HG03066 (cell line): ENCODE results near the gene RPN2.

Experiments used
- ATAC-seq: cut with Tn5 transposase; IDR thresholded peaks from one replicate; pipeline ENCODE4 v1.9.1; 2021; ENCODE audit warnings: low read depth; ENCODE audit not compliant: unreplicated experiment

RPN2 gene

GRCh38 chr20:37179683-37180524 is 774 bp downstream of the RPN2 start:
- ATAC-seq: no peak

DNA sequence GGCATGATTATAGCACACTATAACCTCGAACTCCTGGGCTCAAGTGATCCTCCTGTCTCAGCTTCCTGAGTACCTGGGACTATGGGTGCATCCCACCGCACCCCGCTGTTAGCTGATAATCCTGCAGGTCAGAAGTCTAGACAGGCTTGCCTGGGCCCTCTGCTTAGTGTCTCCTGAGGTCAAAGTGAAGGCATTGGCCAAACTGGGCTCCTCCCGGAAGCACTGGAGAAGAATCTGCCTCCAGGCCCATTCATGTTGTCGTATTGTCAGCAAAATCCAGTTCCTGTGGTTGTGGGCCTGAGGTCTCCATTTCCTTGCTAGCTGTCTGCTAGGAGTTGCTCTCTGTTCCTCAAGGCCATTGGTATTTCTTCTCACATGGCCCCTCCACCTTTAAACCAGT is 6.6 kb downstream of the RPN2 start:
- no peak for ATAC-seq

GRCh38 chr20:37188787-37189186 is 9.7 kb downstream of the RPN2 start:
- ATAC-seq: no peak

DNA sequence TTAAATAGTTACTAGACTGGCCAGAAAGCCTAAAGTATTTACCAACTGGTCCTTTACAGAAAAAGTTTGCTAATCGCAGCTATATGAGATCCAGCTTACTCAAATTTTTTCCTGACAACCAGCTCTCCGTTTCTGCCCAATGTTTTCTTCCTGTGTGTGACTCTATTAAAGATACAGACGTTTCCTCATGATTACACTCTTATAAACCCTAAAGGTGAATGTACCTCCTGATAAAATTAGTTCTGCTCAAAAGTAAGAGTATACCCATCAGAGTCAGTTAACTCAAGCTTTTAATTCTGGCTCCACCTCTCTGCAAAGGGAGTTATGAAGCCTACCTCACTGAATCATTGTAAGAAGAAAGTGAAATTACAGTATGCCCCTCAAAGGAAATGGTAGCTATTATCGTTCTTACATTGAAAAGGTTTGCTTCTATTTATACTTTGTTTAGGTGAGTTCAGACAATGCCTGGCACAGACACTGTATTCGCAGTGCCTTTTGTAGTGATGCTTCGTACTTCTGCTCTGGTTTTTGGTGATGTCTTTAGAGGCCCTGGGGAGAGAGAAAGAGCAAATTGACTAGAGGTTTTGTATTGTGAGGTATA is 10.4 kb downstream of the RPN2 start:
- ATAC-seq: no peak

DNA sequence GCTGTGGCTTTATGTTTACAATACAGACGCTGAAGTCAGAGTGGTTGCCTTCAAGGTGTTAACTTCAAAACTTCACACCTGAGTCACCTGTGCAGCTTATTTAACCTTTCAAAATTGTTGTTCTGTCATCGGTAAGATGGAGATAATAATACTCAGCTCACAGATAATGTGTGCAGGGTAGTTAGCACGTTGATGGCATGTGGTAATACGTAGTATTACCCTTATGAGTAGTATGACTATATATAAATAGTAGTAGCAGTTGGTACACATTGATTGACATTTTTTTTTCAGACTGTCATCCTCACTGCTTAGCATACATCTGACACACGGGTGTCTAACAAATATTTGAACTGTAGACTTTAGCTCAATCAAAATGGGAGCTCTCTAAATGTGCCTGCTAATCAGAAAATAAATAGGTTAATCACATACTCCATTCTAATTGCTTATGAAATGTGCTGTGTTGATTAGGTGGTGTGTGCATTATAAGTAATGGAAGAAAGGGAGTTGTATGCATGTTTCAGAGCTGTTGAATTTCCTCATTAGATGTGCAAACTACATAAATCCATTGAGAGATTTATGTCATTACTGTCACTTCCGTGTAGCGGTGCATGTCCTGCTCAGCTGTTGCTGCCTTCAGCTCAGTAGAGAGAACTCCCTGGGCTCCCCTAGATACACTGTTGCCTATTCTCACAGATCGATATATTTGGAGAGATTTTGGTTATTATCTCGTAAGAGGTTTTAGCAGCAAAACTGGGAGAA is 11.4 kb downstream of the RPN2 start:
- ATAC-seq: no peak

GRCh38 chr20:37192137-37192854 is 13.2 kb downstream of the RPN2 start:
- no peak for ATAC-seq

DNA sequence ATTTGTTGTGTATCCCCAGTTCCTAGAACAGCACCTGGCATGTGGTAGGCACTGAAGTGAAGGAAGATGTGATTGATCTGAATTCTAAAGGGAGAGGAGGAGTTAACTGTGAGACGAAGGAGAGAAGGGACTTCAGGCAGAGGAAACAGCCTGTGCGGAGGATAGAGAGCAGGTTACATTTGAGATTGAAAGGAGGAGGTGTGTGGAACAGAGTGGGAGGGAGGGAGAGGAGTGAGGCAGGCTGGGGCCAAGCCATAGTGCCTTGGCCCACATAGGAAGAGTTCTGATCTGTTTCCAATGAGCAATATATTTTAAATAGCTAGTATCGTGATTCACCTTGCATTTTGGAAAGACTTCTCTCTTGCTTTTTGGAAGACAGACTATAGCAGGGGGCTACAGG is 14.1 kb downstream of the RPN2 start:
- no peak for ATAC-seq

GRCh38 chr20:37193821-37194220 is 14.7 kb downstream of the RPN2 start:
- ATAC-seq: no peak

DNA sequence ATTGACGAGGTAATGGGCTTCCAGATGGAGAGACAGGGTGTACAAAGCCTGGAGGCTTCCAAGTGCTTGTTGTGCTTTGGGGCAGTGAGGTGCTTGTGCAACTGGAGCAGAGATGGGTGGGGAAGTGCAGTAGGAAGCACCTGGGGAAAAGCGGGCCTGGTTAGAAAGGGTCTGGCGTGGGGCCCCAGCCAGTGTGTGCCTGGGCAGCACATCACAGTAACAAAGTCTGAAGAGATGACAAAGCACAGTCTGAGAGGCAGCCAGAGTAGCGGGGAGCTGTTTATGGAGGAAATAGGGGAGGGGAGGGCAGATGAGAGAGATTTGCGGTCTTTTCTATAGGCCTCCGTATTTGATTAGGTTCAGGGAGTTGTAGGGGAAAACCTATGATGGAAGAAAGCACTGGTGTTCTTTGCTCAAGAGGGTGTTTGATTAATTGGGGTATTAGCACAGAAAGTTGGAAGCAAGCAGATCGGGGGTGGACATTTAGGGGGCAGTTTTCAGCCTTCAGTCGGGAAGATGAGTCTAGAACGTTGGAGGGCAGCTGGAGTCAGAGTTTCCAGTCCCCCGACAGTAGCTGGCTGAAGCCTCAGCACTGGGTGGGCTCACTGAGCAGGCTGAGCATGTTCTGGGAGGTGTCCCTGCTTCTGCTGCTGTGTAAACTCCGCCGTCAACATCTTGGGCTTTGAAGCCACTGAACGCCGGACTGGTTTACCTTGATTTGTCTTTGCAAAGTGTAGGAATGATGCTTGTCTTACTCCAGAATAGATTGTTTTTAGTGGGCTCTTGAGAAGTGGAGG is 15.7 kb downstream of the RPN2 start:
- no peak for ATAC-seq

GRCh38 chr20:37198932-37199660 is 20.0 kb downstream of the RPN2 start:
- no peak for ATAC-seq

- no peak for ATAC-seq
Observed at GRCh38 chr20:37200376-37200775, 21.2 kb downstream of the RPN2 start.

DNA sequence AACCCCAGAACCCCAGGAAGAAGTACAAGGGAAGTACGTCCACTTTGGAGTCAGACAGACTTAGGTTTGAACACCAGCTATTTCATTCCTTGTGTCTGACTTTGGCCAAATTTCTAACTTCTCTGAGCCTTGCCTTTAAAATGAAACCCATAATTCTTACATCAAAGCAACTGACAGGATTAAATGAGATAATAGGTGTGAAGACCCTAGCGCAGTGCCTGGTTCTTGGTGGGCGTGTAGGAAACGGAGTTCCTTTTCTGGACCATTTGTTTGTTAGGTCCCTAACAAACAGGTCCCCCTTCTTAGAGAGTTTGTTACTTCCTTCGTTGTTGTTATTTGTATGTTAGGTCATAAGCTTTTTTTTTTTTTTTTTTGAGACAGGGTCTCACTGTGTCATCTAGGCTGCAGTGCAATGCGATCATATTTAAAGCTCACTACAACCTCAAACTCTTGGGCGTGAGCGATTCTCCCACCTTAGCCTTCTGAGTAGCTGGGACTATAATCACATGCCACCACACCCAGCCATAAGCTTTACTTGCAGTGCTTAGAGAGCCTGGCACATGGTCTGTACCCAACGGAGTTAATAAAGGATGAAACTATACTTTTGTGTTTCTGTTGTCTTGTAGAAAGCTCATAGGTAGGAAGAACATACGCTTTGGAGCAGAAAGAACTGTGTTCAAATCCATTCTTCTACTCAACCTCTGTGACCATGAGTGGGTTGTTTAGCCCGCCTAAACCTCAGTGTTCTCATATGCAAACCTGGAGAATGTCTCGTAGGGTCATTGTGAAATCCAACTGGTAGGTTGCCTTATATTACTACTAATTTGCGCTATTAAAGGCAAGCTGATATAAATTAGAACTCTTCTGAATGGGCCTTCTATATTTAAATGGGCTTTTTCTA is 22.0 kb downstream of the RPN2 start:
- no peak for ATAC-seq

DNA sequence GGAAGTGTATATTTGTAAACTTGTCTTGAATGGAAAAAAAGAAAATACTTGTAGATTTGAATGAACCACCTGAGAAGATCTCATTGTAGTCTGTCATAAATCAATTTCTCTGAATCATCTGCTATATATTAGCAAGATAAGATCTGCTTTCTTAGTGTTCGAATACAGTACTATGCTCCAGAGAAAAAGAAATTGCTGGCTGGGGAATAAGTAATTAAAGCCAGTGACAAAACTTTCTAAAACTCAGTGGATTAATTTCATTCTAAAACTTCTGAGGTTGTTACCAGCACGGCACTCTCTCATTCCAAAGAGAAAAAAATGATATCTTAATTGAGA is 22.7 kb downstream of the RPN2 start:
- no peak for ATAC-seq

DNA sequence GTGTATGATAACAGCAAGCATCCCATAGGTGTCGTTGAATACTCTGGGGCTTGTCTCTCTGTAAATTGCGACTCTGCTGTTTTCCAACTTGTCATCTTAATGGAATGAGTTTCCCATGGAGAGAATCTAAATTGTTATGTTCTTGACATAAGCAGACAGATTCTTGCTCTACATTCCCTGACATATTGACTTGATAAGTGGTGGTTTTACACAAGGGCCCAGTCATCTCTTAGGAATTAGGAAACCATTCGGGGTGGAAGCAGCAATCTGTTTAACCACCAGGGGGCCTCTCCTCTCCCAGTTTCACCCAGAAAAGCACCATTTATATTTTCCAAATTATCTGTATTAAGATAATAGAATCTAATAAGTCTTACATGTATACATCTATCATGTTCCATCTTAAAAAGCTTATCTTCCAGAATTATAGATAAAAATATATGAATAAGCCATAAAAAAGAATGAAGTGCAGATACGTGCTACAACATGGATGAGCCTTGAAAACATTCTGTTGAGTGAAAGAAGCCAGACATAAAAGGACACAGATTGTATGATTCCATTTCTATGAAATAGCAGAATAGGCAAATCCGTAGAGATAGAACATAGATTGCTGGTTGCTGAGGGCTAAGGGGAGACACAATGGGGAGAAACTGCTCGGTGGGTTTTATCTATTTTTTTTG is 23.3 kb downstream of the RPN2 start:
- ATAC-seq: no peak

- no peak for ATAC-seq
Observed at GRCh38 chr20:37204056-37204455, 24.9 kb downstream of the RPN2 start.

GRCh38 chr20:37205130-37205529 is 26.0 kb downstream of the RPN2 start:
- no peak for ATAC-seq

DNA sequence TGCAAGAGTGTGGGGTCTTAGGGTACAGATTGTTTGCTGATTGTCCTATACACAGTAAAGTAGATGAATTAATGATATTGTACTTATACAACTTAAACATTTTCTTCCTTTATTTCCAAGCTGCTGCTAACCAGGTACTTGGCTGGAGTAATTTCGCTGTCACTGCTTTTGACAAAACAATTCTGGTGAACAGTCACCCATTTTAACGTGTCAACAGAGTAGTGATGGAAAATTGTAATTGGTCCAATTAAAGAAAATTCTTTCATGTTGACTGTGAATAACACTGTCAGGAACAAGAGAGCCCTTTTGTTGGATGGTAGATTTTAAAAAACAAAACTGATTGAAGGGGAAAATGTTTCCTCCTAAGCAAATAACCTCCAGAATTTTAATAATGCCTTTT is 26.7 kb downstream of the RPN2 start:
- ATAC-seq: no peak

DNA sequence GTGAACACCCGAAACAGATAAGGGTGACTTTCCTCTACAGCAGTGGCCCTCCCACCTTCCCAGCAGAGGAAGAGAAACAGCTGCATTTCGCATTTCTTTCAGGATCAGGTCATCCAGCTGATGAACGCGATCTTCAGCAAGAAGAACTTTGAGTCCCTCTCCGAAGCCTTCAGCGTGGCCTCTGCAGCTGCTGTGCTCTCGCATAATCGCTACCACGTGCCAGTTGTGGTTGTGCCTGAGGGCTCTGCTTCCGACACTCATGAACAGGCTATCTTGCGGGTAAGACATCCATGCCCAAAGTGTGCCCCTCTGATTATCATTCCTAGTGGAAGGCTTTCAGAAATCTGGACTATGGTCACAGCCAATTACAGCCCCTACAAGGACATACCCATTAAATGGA is 28.0 kb downstream of the RPN2 start:
- no peak for ATAC-seq
